Measurements from ENCODE around the gene S100Z. TPM values are rescaled to one million over a fixed set of nuclear protein-coding genes. Genes with fewer than 3 reads are reported as not detected.

S100Z gene
- total RNA-seq, 4 donors from 2014 or later, result 3.0 TPM; not detected in 3

DNA sequence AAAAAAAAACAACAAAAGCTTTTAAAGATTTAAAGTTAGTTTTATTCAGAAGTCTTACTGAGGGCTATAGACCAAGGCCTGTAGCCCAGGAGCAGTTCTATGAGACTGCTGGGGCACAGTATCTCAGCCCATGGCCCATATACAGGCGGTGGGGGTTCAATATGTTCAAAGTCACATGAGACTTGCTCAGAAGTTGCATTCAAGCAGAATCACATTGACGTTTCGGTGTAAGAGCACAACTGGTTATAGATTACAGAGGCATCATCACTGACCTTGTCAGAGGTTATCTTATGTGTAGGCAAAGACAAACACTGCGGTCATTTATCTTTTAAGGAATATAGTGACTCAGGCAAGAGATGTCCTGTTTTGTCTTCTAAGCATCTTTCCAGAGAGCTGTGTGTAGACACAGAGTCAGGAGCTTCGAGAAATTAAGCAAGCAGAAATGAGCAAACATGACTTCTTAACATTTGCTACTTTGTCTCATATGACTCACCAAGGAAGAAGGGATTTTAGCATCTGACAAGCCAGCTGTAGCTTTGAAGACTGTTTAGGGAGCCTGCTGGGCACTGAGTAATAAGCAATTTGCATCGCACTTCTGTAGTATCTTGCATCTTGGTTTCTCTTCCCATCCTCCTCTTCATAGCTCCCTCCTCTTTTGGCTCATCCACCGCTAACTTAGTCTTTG is 43.9 kb upstream of the S100Z start:
- H3K4me1 ChIP-seq, result peaks cover 0 to 5% (median 0%) of the 10 kb centered on the region in 4 donors
- TF ChIP-seq POLR2A (IDR thresholded peaks at IDR 0.05) (no peak), EP300 (IDR thresholded peaks at IDR 0.05) (no peak)
- TF ChIP-seq, protein P1, sequence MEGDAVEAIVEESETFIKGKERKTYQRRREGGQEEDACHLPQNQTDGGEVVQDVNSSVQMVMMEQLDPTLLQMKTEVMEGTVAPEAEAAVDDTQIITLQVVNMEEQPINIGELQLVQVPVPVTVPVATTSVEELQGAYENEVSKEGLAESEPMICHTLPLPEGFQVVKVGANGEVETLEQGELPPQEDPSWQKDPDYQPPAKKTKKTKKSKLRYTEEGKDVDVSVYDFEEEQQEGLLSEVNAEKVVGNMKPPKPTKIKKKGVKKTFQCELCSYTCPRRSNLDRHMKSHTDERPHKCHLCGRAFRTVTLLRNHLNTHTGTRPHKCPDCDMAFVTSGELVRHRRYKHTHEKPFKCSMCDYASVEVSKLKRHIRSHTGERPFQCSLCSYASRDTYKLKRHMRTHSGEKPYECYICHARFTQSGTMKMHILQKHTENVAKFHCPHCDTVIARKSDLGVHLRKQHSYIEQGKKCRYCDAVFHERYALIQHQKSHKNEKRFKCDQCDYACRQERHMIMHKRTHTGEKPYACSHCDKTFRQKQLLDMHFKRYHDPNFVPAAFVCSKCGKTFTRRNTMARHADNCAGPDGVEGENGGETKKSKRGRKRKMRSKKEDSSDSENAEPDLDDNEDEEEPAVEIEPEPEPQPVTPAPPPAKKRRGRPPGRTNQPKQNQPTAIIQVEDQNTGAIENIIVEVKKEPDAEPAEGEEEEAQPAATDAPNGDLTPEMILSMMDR (IDR thresholded peaks at IDR 0.05), result no peak
- no peak overlapping the region for H3K4me3 ChIP-seq
- no peaks in the 10 kb centered on the region for H3K9me3 ChIP-seq
- no peak overlapping the region for H3K27ac ChIP-seq
- no peaks in the 10 kb centered on the region for H3K27me3 ChIP-seq
- no peak for DNase-seq (ENCODE audit: low spot score in 2 of 2)
- no peaks in the 10 kb centered on the region for H3K36me3 ChIP-seq
- WGBS, 2 donors, result 60 to 70% methylated on average over 7 of the region's 7 CpGs

DNA sequence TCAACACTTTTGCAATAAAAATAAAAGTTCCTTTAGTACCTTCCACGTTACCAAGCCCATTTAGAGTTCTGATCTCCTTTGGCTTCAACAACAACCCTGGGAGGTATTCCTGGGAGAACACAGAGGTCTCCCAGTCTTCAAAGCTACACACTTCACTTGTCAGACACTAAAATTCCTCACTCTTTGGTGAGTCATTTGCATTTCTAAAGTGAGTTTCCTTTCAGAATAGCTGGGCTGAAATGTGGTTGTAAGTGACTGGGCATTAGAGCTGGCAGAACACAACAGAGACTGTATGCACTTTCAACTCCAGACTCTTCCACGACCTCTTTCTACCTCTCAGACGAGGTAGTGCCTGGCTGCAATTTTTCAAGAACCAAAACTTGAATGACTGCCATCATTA is 42.5 kb upstream of the S100Z start:
- 52 to 63% methylated on average over 3 of the region's 3 CpGs for WGBS, 2 donors
- TF ChIP-seq, protein P1 (IDR thresholded peaks at IDR 0.05), result no peak
- TF ChIP-seq POLR2A (IDR thresholded peaks at IDR 0.05), result no peak
- no peak for TF ChIP-seq EP300 (IDR thresholded peaks at IDR 0.05)
- Histone ChIP-seq H3K27ac (no peak overlapping the region), H3K9me3 (no peaks in the 10 kb centered on the region), H3K36me3 (no peaks in the 10 kb centered on the region), H3K27me3 (no peaks in the 10 kb centered on the region), H3K4me1 (no peaks in the 10 kb centered on the region), H3K4me3 (no peak overlapping the region)
- no peak for DNase-seq (ENCODE audit: low spot score in 2 of 2)

DNA sequence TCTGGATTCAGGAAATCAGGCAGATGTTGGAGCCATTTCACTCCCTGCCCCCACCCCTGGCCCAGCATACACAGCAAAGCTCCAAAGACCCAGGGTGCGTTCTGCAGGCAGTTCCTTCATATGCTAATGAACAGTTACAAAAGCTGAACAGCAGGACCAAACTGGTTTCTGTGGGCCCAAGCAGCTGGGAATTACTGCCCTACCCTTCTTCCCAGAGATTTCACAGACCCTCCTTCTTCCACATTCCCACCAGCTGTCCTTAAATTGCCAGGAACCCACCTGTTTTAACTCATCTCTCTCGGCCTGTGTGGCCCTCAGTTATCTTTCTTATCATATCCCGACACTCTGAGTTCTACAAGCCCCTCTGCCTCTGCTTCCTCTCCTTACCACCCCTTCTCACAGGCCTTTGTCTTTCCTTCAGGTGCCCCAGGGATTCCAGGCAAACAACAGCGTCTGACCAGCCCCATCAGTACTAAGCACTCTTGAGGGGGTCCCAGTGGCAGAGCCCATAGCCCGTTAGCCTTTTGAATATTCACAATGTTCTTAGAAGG is 41.6 kb upstream of the S100Z start:
- Histone ChIP-seq H3K4me1 (no peaks in the 10 kb centered on the region), H3K4me3 (no peak overlapping the region), H3K27ac (no peak overlapping the region), H3K36me3 (no peaks in the 10 kb centered on the region), H3K27me3 (no peaks in the 10 kb centered on the region), H3K9me3 (no peaks in the 10 kb centered on the region)
- no peak for TF ChIP-seq EP300 (IDR thresholded peaks at IDR 0.05)
- TF ChIP-seq, protein P1 (IDR thresholded peaks at IDR 0.05), result no peak
- no peak for TF ChIP-seq POLR2A (IDR thresholded peaks at IDR 0.05)
- 60 to 68% methylated on average over 5 of the region's 5 CpGs for WGBS, 2 donors
- DNase-seq (ENCODE audit: low spot score in 2 of 2), result no peak

DNA sequence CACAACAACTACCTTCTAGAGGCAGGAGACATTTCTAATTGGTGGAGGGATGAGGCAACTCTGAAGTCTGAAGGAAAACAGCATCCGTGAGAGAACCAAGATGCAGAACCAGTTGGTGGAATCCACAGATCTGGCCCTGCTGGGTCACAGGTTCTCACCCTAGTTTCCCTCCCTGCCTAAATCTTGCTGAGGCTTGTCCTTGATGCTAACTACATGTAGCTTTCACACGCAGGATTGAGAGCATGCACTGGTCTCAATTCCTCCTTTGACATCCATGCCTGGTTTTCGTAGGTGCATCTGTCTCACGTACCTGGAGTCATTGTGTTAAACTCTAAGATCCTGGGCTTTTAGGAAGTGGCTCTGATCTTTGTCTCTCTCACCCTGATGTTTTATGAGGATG is 40.7 kb upstream of the S100Z start:
- H3K36me3 ChIP-seq, result no peaks in the 10 kb centered on the region
- no peaks in the 10 kb centered on the region for H3K9me3 ChIP-seq
- H3K27ac ChIP-seq, result no peak overlapping the region
- TF ChIP-seq EP300 (IDR thresholded peaks at IDR 0.05) (no peak), POLR2A (IDR thresholded peaks at IDR 0.05) (no peak)
- TF ChIP-seq, protein P1 (IDR thresholded peaks at IDR 0.05), result no peak
- WGBS, 2 donors, result 69 to 85% methylated on average over 4 of the region's 4 CpGs
- no peaks in the 10 kb centered on the region for H3K27me3 ChIP-seq
- H3K4me3 ChIP-seq, result no peak overlapping the region
- no peak for DNase-seq (ENCODE audit: low spot score in 2 of 2)
- no peaks in the 10 kb centered on the region for H3K4me1 ChIP-seq

DNA sequence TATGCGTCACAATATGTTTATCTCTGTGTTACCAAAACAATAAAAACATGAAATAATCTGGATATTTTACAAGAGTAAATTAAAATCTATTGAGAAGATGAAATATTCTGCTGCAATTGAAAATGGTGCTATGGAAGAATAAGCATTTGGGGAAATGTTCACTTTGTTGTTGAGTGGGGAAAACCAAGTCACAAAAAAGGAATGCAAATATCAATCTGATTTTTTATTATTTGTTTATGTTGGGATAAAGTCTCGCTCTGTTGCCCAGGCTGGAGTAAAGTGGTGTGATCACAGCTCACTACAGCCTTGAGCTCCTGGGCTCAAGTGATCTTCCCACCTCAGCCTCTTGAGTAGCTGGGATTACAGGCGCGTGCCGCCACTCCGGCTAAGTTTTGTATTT is 39.6 kb upstream of the S100Z start:
- DNase-seq (ENCODE audit: low spot score in 2 of 2), result no peak
- Histone ChIP-seq H3K36me3 (no peaks in the 10 kb centered on the region), H3K27ac (no peak overlapping the region), H3K9me3 (no peaks in the 10 kb centered on the region), H3K27me3 (no peaks in the 10 kb centered on the region), H3K4me3 (no peak overlapping the region), H3K4me1 (no peaks in the 10 kb centered on the region)
- no peak for TF ChIP-seq EP300 (IDR thresholded peaks at IDR 0.05)
- TF ChIP-seq POLR2A (IDR thresholded peaks at IDR 0.05), result no peak
- TF ChIP-seq, protein P1 (IDR thresholded peaks at IDR 0.05), result no peak
- WGBS, 2 donors, result 92 to 94% methylated on average over 6 of the region's 6 CpGs
